Chondrocyte (in vitro differentiated cells): Measurements from ENCODE around the gene WIPF1. TPM values are rescaled to one million over a fixed set of nuclear protein-coding genes. Genes with fewer than 3 reads are reported as not detected.

ENCODE experiments used
- DNase-seq: peaks from one replicate; pipeline ENCODE4 v3.0.0; 2021; ENCODE audit warnings: mixed read lengths, low spot score
- H3K27ac Mint-ChIP-seq: one replicate; pipeline ENCODE4 v1.8.0; 2021; ENCODE audit warnings: mild to moderate bottlenecking, moderate library complexity, mixed read lengths; ENCODE audit not compliant: unreplicated experiment
- H3K27me3 Mint-ChIP-seq: 2 replicates; pipeline ENCODE4 v1.8.0; 2021; ENCODE audit warnings: low read depth, mixed read lengths
- H3K36me3 Mint-ChIP-seq: 2 replicates; pipeline ENCODE4 v1.8.0; 2021; ENCODE audit warnings: low read depth, mixed read lengths
- H3K4me1 Mint-ChIP-seq: 2 replicates; pipeline ENCODE4 v1.8.0; 2021; ENCODE audit warnings: low read depth, mild to moderate bottlenecking, mixed read lengths
- H3K4me3 Mint-ChIP-seq: one replicate; pipeline ENCODE4 v1.8.0; 2021; ENCODE audit warnings: mild to moderate bottlenecking, moderate library complexity, mixed read lengths; ENCODE audit not compliant: unreplicated experiment
- H3K9me3 Mint-ChIP-seq: 2 replicates; pipeline ENCODE4 v1.8.0; 2021; ENCODE audit warnings: low read depth, mixed read lengths
- total RNA-seq: library from RNA; stranded (reverse); gene quantifications from 3 replicates; pipeline ENCODE4 v1.2.1, GENCODE V29; 2021
- TF ChIP-seq, protein P1 (sequence below): fragments of 200-600 bp; sonication (generic); IDR thresholded peaks from 2 replicates; pipeline ENCODE4 v1.5.0; 2021; ENCODE audit warnings: antibody characterized with exemption, mild to moderate bottlenecking, moderate library complexity

Gene WIPF1
- total RNA-seq, 1 donor from 2014 or later, result 60.0 TPM

DNA sequence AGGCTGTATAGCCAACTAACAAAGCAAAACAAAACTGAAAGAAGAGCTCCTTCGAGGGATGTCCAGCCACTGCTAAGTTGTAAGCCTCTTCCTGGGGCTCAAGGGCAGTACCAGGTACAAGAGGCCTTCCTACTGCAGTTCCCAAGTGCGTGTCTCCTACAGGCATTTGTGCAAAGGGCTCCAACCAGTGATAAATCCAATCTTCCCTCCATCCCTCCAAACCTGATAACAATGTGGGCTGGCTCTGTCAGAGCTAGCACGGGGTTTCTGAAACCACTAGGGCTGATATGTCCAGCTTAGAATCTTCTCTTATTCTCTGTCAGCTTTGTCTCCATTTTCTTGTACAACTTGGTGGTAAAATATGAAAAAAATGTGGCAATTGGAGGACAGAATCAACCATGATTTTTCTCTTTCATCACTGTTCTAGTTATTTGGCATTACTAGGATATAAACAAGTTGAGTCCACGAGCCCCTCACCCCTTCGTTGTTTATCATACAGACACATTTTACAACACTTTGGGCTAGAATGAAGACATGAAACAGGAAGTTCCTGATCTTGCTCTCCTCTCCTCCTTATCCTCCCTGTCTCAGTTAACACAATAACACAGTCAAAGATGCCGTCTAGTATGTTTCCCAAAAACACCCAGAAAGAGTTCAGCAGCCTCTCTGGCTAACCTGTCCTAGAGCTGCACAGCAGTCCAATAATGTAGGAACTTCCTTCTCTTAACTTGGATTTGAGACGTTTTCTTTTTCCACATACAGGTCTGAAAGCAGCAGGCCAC lies 35.4 kb upstream of the WIPF1 start:
- H3K36me3 Mint-ChIP-seq, result no peaks in the 10 kb centered on the region
- TF ChIP-seq, protein P1, sequence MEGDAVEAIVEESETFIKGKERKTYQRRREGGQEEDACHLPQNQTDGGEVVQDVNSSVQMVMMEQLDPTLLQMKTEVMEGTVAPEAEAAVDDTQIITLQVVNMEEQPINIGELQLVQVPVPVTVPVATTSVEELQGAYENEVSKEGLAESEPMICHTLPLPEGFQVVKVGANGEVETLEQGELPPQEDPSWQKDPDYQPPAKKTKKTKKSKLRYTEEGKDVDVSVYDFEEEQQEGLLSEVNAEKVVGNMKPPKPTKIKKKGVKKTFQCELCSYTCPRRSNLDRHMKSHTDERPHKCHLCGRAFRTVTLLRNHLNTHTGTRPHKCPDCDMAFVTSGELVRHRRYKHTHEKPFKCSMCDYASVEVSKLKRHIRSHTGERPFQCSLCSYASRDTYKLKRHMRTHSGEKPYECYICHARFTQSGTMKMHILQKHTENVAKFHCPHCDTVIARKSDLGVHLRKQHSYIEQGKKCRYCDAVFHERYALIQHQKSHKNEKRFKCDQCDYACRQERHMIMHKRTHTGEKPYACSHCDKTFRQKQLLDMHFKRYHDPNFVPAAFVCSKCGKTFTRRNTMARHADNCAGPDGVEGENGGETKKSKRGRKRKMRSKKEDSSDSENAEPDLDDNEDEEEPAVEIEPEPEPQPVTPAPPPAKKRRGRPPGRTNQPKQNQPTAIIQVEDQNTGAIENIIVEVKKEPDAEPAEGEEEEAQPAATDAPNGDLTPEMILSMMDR, result no peak
- H3K4me3 Mint-ChIP-seq, result no peak overlapping the region
- H3K4me1 Mint-ChIP-seq, result peaks cover 82% of the 10 kb centered on the region
- no peaks in the 10 kb centered on the region for H3K27me3 Mint-ChIP-seq
- peak overlapping the region; percentile 25 for H3K27ac Mint-ChIP-seq
- no peak for DNase-seq
- H3K9me3 Mint-ChIP-seq, result no peaks in the 10 kb centered on the region

DNA sequence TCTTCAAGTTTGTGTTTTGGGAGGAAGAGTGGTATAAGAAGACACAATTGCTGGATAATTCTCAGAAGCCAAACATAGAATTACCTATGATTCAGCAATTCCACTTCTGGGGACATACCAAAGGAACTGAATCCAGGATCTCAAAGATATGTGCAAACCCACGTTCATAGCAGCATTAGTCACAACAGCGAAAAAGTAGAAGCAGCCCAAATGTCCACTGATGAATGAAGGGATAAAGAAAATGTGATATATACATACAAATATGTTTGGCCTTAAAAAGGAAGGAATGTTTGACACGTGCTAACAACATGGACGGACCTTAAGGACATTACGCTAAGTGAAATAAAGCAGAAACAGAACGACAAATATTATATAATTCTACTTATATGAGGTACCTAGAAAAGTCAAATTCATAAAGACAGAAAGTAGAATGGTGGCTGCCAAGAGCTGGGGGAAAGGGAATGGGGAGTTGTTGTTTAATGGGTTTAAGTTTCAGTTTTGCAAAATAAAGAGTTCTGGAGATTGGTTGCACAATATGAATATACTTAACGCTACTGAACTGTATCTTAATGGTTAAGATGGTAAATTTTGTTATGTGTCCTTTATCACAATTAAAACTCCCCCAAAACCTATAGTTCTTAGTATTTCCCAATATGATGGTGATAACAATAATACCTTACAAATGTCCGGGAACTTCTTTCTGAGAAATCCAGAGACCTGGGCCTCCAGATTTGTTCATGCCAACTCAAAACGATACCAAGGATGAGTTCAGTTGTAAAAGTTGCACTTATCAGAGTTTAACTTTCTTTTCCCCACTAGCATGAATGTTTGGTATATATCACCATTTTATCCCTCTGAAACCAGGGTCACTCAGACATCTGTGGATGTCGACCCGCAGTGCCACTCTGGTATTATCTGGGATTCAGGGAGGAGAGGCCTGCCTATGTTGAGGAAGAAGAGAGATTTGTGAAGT lies 33.7 kb upstream of the WIPF1 start:
- H3K4me3 Mint-ChIP-seq, result no peak overlapping the region
- peaks cover 3% of the 10 kb centered on the region for H3K36me3 Mint-ChIP-seq
- H3K27me3 Mint-ChIP-seq, result no peaks in the 10 kb centered on the region
- no peaks in the 10 kb centered on the region for H3K9me3 Mint-ChIP-seq
- no peak for DNase-seq
- peaks cover 77% of the 10 kb centered on the region for H3K4me1 Mint-ChIP-seq
- TF ChIP-seq, protein P1, result no peak
- peak overlapping the region; percentile 87 for H3K27ac Mint-ChIP-seq

DNA sequence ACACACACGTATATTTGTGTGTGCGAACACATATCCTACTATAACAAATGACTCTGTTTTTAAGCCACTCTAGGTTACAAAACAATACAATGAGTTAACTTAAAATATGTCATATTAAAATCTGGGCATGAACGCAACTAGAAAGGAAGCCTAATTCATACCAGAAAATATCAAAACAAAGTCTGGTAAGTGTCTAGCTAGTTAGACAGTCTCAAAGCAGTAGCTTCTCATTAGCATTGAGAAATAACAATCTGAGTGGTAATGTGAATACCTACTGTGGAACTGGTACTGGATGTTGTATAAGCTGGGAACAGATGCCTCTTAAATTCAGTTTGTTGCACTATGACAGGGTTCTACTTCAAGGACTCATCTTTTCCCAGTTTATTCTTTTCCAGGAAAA lies 32.5 kb upstream of the WIPF1 start:
- no peaks in the 10 kb centered on the region for H3K27me3 Mint-ChIP-seq
- no peak for DNase-seq
- no peaks in the 10 kb centered on the region for H3K9me3 Mint-ChIP-seq

DNA sequence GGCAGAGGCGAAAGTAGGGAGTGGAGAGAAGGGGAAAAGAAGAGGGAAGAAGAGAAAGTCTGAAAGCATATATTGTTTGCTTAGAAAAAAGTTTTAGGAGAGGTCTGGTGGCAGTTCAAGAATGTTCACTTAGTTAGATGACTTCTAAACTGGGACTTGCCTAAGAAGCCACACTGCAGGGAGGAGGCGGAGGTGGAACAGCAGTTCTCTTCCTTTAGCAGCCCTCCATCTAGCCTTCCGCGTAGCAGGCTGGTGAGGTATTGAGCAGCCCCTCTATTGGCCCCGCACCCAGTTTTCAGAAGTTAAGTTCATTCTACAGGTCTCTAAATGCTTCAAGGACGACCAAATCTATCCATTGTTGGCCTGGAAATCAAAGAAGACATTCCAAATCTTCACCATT lies 31.9 kb upstream of the WIPF1 start:
- DNase-seq, result no peak
- Mint-ChIP-seq H3K27me3 (no peaks in the 10 kb centered on the region), H3K9me3 (no peaks in the 10 kb centered on the region), H3K36me3 (peaks cover 3% of the 10 kb centered on the region), H3K4me3 (no peak overlapping the region), H3K4me1 (peaks cover 63% of the 10 kb centered on the region), H3K27ac (no peak overlapping the region)
- TF ChIP-seq, protein P1, result no peak

More for the DNA sequence above, 32.5 kb upstream of the WIPF1 start:
- TF ChIP-seq, protein P1, result no peak
- H3K36me3 Mint-ChIP-seq, result peaks cover 3% of the 10 kb centered on the region
- peak overlapping the region; percentile 87 for H3K27ac Mint-ChIP-seq
- H3K4me1 Mint-ChIP-seq, result peaks cover 69% of the 10 kb centered on the region
- no peak overlapping the region for H3K4me3 Mint-ChIP-seq

DNA sequence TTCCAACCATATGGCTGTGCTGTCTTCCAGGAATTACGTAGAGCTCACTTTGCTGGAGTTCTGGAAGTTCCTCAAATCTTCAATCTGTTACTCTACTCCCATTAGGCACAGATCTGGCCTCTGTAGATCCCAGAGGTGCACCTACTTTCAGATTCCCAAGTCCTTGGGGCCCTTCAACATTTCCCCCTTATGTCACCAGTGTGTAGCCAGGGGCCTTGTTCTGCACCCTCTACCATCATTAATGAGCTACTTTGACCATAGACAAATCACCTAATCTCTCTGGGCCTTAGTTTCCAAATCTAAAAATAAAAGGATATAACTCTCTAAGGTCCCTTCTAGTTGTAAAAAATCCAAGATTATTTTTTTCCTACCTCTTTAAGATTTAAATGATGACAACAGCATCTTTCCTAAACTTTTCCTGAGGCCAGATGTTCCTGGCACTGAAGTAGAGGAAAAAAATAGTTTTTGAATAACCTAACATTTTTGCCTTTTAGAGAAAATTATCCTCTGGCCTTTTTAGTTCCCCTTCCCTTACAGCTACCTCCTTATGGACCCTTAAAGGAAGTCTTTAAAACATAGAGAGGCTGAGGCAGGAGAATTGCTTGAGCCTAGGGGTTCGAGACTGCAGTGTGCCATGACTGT lies 31.0 kb upstream of the WIPF1 start:
- Mint-ChIP-seq H3K4me1 (peaks cover 63% of the 10 kb centered on the region), H3K27me3 (no peaks in the 10 kb centered on the region), H3K27ac (no peak overlapping the region), H3K4me3 (no peak overlapping the region), H3K9me3 (no peaks in the 10 kb centered on the region), H3K36me3 (peaks cover 3% of the 10 kb centered on the region)
- DNase-seq, result no peak
- TF ChIP-seq, protein P1, result no peak
